ENCODE results near the gene ANKMY1.

The ANKMY1 gene

DNA sequence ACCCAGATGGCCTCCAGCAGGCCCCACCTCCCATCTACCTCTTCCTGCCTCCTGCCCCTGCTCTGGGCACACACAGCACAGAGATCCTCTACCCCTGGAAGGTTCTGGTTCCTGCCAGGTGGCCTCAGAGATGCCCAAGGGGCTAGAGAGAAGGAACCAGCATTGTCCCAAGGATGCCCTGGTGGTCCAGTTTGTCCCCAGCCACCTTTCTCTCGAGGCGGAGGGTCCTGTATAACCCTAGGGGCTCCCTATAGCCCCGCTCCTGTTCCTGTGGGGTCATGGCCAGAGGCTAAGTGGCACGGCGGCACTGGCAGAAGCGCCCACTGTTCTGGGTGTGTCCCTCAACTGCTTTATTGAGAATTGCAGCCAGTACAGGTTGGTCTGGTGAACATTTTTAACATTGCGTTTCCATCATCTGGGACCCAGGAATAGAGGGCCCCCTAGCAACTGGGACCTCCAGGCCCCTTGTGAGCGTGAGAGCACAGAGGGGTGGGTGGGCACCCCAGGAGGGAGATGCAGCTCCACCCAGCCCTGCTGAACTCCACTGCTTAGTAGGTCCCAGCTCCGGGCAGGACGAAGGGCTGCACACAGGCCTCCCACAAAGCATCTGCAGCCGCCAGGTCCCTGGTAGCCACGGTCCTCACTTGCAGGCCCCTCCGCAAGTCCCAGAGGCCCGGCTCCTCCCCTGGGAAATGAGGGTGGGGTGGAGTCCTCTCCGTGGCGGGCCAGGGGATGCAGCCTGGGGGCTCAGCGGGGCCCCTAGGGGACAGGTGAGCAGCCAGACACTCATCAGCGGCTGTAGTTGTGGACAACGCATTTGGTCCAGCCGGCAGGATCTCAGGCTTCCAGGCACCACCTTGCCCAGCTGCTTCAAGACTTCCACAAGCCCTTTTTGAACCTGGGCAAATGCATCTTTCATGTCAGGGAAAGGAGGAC is 89.2 kb downstream of the ANKMY1 start:
- DNase-seq = no peak

DNA sequence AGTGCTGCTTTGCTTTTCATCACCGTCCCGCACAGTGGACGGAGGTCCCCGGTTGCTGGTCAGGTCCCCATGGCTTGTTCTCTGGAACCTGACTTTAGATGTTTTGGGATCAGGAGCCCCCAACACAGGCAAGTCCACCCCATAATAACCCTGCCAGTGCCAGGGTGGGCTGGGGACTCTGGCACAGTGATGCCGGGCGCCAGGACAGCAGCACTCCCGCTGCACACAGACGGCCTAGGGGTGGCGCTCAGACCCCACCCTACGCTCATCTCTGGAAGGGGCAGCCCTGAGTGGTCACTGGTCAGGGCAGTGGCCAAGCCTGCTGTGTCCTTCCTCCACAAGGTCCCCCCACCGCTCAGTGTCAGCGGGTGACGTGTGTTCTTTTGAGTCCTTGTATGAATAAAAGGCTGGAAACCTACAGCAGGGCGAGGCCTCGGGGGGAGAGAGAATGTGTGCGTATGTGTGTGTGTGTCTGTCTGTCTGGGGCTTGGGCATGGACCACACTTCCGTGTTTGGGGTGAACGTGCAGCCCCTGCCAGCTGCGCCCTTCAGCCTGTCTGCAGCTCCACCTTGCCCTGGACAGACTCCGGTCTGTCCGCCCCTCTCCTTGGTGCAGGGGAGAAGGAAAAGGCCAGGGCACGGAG is 90.0 kb downstream of the ANKMY1 start:
- DNase-seq = no peak

DNA sequence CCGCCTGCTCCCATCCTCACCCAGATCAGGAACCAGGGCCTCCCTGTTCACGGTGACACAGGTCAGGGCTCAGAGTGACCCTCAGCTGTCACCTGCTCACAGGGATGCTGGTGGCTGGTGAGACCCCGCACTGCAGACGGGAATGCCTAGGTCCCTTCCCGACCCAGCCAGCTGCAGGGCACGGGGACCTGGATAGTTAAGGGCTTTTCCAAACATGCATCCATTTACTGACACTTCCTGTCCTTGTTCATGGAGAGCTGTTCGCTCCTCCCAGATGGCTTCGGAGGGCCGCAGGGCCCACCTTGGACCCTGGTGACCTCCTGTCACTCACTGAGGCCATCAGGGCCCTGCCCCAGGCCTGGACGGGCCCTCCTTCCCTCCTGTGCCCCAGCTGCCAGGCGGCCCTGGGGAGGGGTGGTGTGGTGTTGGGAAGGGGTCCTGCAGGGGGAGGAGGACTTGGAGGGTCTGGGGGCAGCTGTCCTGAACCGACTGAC is 90.6 kb downstream of the ANKMY1 start:
- no peak for DNase-seq

DNA sequence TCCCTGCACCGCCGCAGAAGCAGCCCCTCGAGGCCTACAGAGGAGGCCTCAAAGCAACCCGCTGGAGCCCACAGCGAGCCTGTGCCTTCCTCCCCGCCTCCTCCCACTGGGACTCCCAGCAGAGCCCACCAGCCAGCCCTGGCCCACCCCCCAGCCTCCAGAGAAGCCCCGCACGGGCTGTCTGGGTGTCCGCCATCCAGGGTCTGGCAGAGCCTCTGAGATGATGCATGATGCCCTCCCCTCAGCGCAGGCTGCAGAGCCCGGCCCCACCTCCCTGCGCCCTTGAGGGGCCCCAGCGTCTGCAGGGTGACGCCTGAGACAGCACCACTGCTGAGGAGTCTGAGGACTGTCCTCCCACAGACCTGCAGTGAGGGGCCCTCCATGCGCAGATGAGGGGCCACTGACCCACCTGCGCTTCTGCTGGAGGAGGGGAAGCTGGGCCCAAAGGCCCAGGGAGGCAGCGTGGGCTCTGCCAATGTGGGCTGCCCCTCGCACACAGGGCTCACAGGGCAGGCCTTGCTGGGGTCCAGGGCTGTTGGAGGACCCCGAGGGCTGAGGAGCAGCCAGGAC is 91.1 kb downstream of the ANKMY1 start:
- DNase-seq = no peak

DNA sequence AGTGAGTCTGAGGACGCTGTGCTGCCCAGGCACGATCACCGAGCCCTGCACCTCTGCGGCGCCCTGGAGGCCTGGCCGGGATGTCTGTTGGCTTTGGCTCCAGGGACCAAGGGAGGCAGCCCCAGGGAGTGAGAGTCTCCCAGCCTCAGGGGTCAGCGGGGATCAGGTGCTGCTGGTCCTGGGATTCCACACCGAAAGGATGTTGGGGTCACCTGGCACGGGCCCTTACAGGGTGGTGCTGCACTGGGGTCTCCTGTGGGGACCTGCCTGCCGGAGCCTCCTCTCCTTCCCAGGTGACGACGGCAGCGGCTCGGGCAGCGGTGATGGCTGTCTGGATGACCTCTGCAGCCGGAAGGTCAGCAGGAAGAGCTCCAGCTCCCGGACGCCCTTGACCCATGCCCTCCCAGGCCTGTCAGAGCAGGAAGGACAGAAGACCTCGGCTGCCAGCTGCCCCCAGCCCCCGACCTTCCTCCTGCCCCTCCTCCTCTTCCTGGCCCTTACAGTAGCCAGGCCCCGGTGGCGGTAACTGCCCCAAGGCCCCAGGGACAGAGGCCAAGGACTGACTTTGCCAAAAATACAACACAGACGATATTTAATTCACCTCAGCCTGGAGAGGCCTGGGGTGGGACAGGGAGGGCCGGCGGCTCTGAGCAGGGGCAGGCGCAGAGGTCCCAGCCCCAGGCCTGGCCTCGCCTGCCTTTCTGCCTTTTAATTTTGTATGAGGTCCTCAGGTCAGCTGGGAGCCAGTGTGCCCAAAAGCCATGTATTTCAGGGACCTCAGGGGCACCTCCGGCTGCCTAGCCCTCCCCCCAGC is 91.8 kb downstream of the ANKMY1 start:
- DNase-seq = no peak

DNA sequence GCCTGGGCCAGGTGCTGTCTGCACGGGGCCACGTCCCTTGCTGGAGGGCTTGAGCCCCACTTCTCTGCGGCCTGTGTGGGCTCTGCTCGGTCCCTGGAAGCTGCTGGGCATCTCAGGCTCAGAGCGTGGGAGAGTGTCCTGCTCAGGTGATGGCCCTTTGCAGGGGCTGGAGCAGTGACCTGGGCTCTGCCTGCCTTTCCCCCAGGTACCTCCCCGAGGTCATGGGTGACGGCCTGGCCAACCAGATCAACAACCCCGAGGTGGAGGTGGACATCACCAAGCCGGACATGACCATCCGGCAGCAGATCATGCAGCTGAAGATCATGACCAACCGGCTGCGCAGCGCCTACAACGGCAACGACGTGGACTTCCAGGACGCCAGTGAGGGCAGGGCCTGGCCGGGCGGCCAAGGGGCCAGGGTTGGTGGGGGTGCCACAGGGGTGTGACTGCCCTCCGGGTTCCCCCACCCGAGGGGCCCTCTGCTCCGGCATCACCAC is 92.5 kb downstream of the ANKMY1 start:
- DNase-seq = no peak

DNA sequence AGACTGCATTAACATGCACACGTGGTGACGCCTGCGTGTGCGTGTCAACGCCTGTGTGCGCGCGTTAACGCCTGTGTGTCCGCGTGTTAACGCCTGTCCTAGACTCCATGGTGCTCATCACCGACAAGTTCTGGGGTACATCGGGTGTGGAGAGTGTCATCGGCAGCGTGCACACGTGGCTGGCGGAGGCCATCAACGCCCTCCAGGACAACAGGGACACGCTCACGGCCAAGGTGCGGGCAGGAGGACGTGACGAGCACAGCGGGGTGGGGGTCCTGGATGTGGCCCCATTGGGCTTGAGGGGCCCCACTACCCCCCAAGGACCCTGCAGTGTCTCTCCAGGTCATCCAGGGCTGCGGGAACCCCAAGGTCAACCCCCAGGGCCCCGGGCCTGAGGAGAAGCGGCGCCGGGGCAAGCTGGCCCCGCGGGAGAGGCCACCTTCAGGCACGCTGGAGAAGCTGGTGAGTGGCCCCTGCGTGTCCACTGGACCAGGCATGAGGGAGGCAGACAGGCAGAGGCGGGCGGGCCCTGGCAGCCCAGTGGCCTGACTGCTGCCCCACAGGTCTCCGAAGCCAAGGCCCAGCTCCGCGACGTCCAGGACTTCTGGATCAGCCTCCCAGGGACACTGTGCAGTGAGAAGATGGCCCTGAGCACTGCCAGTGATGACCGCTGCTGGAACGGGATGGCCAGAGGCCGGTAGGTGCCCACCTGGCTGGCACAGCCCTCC is 93.1 kb downstream of the ANKMY1 start:
- DNase-seq = no peak

DNA sequence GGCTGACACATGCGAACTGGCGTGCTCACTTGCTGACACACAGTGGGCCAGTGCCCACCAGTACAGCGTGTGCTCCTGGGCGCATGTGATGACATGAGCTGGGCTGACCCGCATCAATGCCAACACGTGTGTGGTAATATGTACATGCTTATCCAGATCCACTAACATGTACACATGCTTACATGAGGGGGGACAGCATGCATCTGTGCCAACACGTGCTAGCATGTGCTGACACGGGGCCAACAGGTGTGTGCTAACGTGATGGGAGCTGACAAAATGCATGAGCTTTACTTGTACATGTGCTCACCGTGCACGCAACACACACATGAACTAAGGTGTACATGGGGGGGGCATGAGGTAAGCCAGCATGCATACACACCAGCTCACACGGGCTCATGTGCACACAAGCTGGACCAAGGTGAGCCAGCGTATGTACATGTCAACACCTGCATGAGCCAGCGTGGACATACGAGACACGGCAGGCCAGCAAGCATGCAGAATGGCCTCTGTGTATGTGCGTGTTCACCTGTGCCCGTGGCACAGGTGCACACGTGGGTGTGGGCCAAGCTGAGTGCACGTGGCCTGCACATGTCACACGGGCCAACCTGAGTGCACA is 93.8 kb downstream of the ANKMY1 start:
- DNase-seq = no peak

DNA sequence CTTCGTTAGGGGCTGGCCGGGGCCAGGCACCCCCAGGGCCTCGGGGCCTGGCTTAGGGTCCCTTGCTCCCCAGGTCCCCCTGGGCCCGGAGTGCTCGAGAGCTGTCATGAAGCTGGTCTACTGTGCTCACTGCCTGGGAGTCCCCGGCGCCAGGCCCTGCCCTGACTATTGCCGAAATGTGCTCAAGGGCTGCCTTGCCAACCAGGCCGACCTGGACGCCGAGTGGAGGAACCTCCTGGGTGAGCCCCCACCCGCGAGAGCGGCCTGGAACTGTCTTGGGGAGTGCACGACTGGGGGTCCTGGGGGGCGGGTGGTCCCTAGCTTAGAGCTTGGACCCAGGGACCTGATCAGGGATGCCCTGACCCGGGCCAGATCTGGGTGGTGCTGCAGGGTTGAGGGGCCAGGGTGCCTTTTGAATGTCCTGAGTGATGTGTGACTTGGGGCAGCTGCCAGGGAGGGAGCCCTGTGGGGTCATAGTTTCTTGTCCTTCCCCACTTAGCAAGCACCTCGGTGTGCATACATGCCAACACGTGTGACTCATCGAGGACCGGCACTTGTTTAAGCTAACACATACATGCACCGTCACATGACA is 94.4 kb downstream of the ANKMY1 start:
- no peak for DNase-seq

DNA sequence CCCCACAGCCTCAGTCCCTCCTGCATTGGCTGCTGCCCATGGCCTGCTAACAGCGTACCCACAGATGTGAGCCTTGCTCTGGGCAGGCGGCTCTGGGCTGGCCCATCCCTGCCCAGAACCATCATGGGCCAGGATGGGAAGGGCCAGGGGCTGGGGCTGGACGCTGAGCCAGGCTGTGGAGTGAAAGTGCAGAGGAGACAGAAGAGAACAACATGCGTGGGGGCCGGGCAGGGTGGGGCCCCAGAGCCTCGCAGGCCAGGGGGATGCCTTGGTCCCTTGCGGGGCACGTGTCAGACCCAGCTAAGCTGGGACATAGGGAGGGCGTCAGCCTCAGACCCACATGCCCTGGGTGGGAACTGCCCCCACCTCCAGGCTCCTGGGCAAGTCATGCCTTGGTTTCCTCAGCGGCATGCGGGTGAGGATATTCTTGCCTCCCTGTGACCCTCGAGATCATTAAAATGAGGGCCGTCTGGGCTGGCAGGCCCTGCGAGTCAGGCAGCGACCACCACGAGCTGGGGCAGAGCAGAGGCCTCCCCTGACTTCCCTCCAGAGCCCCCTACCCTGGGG is 95.0 kb downstream of the ANKMY1 start:
- no peak for DNase-seq

DNA sequence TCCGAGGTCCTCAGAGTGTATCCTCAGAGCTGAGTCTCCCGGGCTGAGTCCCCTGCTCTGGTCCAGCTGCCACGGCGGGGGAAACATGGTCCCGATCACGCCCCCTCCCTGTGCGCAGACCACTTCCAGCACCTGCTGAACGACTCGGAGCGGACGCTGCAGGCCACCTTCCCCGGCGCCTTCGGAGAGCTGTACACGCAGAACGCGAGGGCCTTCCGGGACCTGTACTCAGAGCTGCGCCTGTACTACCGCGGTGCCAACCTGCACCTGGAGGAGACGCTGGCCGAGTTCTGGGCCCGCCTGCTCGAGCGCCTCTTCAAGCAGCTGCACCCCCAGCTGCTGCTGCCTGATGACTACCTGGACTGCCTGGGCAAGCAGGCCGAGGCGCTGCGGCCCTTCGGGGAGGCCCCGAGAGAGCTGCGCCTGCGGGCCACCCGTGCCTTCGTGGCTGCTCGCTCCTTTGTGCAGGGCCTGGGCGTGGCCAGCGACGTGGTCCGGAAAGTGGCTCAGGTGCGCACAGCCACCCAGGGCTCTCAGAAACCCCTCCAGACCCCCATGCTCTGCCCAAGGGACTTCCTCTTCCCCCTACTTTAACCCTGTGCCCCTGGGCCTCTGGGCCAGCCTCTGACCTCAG is 95.6 kb downstream of the ANKMY1 start:
- DNase-seq = no peak

DNA sequence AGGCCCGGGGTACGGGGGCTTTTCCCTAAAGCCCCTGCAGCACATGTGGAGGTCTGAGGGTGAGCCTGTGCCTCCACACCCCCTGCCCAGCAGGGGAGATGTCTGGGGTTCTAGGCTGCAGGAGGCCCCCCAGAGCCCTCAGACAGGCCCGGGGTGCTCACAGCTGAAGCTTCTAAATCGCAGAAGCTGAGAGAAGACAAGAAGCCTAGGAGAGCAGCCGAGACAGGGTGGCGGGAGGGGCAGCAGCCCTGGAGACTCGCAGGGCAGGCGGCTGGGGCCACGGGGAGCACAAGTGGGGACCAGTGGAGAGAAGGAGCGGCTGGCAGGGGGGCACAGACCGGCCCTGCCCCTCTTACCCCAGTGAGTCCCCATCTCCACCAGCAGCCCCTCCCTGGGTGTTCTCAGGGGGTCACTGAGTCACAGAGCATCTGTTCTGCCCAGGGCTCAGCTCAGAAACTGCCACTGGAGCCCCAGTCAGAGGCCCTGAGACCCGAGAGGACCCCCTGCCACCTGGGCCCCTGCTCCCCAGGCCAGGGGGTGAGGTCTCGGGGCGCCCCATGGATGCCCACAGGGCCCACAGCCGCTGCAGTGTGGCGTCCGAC is 96.2 kb downstream of the ANKMY1 start:
- DNase-seq = no peak

DNA sequence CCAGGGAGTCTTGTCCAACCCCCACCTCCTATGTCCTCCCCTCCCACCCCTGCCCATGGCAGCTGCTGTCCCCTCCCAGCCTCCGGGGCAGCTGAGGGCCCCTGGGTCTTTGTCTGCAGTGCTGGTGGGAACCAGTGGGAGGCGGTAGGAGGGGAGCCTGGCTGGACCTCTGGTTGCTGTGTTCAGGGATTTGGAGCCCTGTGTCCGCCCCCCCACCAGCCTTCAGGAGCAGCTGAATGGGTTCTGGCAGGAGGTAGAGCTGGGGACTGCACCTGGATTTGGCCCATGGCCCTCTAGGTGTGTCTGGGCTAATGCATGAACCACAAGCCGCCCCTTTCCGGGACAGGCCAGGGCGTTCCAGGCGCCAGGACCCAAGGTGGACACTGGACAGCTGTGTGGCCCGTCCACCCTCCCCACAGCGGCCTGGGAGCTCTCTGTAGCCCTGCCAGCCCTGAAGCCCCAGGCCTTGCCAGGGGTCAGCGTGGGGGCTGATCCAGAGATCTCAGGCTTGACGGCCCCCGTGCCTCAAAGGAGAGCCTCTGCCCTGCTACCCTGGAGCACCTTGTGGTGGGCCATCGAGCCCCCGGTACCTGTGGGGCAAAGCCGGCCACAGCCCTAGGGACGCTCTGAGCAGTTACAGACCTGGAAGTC is 96.9 kb downstream of the ANKMY1 start:
- no peak for DNase-seq

DNA sequence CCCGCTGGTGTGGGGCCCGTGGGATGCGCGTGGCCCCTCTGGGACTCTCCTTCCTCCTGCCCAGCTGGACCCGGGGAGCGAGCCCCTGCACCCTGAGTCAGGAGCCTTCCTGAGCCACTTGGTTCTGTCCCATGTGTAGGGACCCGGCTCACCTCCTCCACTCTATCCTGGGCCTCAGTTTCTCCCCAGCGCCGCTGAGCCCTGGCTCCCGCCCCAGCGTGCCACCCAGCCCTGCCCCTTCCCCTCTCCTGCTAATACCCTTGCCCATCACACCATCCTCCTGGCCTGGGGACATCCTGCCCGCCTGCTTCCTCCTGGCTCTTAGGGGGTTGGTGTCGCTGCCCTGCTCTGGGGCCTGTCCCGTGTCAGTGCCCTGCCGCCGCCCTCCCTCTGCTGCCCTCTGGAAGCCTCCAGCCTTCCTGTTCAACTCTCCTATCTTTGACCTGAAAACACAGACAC is 97.5 kb downstream of the ANKMY1 start:
- no peak for DNase-seq

DNA sequence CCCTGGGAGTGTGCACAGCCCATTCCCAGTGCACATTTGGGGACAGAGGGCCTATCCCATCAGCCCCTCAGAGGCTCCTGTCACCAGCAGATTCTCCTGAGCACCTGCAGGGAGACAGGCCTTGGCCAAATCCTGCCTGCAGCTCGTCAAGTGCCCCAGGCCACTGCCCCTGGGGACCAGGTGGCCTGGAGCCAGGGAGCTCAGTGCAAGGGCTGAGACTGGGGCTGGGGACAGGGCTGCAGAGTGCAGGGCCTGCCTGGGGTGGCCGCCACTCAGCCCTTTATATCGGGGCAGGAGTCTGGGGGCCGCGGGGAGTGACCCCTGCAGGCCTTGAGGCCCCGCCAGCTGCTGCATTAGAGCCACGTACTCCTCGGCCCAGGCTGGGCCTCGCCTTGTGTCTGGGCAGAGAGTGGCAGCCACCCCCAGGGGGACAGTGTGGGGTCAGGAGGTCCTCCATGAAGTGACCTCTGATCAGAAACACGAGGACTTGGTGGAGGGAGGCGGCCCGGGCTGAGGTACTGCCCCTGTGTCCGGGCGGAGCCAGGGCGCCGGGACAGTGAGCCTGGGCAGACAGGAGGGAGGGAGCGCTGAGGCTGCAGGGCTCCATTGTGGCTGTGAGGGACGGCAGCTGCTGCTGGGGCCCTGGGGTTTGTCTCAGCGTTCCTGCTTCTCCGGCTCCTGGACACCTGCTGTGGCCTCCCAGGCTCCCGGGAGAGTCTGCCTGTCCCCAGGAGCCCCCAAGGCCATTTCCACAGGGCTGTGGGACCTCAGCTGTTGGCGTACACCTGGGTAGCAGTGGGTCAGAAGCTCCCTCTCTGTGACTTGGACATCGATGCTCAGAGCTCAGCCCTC is 98.2 kb downstream of the ANKMY1 start:
- DNase-seq = no peak

DNA sequence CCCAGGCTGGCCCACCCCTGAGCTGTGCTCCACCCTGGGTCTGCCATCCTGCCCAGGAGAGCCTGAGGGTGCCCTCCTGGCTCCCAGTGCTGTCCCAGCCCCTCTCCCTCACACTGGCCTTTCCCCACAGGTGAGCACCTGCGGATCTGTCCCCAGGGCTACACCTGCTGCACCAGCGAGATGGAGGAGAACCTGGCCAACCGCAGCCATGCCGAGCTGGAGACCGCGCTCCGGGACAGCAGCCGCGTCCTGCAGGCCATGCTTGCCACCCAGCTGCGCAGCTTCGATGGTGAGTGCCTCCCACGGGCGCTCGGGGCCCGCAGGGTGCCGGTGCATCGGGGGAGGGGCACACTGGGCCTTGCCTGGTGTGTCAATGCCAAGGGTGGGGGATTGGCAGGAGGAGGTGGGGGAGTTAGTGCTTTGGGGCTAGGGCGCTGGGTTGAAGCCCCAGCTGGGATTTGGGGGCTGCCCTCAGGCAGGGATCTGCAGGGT is 98.8 kb downstream of the ANKMY1 start:
- no peak for DNase-seq

DNA sequence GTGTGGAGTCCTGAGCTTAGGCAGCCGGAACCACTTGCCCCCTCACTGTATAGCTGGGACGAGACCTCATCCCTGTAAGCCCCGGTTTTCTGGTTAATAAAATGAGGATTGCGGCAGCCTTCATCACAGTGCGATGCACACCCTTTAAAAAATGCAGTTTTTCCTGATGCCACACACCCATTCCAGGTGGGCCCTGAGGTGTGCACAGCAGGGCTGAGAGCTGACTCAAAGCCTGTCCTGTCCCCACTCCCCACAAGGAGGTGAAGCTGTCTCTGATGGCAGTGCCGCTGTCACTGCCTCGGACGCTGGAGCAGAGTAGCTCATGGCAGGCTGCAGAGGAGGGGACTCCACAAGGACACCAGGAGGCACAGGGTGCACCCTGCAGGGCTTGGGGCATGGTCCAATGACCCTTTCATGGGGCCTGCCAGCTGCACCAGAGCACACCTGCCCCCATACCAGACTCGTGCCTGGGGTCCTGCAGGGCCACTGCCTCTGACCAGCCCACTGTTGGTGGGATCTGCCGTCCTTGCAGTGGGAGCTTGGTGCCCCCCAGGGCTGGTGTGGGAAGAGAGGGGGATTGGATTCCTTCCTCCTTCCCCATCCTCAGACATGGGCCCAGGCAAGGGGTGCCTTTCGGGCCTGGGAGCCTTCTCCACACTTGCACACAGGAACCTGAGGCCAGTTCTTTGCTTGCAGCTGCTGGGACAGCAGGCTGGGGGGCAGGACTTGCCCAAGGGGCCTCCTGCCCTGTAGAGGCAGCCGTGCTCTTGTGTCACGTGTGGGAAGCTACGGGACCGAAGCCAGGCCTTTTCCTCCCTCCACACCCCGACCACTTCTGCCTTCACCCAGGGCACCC is 99.5 kb downstream of the ANKMY1 start:
- DNase-seq = no peak

Data from central memory CD4-positive, alpha-beta T cell (primary cell).